CD4-positive, alpha-beta T cell treated with Interleukin-21 for 1 hour (primary cell): ENCODE results near the gene ZC3H12C.

Experiments used
- DNase-seq: peaks from one replicate; pipeline ENCODE4 v3.0.0-alpha.2; 2020

ZC3H12C gene

DNA sequence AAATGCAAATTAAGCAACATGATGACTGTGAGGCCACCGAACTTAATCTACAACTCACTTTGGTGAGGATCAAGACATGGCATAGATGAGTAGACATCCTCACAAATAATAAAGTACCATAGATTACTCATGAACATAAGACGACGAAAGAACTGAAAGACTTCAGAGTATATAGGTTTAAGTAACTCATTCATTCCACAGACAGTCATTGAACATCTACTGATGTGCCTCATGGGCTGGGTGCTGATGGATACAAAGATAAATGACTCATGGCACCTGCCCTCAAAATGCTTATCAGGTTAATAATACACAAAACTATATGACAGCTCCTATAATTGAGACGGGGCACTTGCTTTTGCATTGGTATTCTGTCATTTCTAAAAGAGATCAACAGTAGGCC is 63.3 kb downstream of the ZC3H12C start:
- no peak for DNase-seq

DNA sequence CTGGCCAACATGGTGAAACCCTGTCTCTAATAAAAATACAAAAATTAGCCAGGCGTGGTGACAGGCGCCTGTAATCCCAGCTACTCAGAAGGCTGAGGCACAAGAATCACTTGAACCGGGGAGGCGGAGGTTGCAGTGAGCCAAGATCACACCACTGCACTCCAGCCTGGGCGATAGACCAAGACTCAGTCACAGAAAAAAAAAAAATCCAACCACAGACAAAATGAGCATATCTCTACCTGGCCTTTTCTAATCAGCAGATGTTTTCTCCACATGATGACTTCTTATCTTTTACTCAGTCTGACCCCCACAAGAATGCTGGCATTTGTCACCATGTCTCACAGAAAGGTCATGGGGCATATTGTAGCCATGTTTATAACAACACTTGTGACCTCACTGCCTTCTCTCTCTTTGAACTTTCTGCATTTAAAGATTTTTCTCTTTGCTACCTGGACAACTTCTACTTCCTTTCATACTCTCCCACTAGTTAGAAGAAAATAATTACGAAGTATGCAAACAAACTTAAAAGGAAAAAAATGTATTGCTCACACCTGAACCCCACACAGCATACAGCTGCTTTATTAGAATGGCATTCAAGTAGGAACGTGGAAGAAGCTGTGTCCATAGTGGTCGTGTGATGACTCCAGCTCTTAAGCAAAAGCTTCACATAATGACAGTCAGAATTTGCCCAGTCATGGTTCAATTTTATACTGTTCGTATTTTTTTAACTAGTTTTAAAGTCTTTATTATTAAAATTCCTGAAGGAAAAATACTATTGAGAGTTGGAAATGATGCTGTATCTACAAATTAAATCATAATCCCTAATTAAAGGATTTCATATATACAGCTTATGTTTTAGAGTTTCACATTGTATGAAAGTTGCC is 65.4 kb downstream of the ZC3H12C start:
- DNase-seq = no peak

- DNase-seq = no peak
Observed at GRCh38 chr11:110159476-110159875, 66.3 kb downstream of the ZC3H12C start.

GRCh38 chr11:110160016-110160415 is 66.8 kb downstream of the ZC3H12C start:
- DNase-seq = no peak

DNA sequence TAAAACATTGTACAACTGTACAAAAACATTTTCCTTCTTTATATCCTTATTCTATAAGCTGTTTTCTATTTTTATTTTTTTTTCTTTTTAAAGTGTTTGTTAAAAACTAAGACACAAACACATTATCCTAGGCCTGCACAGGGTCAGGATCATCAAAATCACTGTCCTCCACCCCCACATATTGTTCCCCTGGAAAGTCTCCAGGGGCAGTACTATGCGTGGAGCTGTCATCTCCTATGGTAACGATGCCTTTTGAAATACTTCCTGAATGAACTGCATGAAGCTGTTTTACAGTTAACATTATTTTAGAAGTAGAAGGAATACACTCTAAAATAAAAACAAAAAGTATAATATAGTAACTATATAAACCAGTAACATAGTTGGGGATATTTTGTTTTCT is 67.2 kb downstream of the ZC3H12C start:
- DNase-seq = no peak

GRCh38 chr11:110161061-110161460 is 67.9 kb downstream of the ZC3H12C start:
- DNase-seq = no peak

DNA sequence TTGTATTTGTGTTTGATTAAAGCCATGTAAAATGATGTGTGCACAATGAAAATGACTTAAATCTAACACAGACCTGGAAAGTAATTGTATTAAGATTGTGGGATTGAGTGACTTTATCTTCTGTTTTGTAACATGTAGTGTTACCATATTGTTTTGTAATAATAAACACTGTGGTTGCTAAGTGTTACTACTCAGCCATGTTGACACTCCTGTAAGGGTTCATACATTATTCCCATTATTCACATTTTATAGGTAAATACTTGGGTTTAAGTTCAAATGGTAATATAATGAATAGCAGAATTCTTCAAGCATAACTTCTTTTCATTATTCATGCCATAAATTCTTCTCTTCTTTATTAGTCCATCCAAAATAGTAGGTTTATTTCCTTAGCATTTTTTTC is 69.0 kb downstream of the ZC3H12C start:
- no peak for DNase-seq

- no peak for DNase-seq
Observed at GRCh38 chr11:110165039-110165925, 72.1 kb downstream of the ZC3H12C start.

- DNase-seq = no peak
Observed at GRCh38 chr11:110168033-110168803, 75.0 kb downstream of the ZC3H12C start.

- no peak for DNase-seq
Observed at GRCh38 chr11:110169738-110170137, 76.5 kb downstream of the ZC3H12C start.

GRCh38 chr11:110172468-110173065 is 79.4 kb downstream of the ZC3H12C start:
- no peak for DNase-seq

- DNase-seq = peak; percentile 56
Observed at GRCh38 chr11:110173811-110174644, 80.8 kb downstream of the ZC3H12C start.

- no peak for DNase-seq
Observed at GRCh38 chr11:110174645-110175310, 81.6 kb downstream of the ZC3H12C start.

GRCh38 chr11:110176366-110177085 is 83.3 kb downstream of the ZC3H12C start:
- no peak for DNase-seq

DNA sequence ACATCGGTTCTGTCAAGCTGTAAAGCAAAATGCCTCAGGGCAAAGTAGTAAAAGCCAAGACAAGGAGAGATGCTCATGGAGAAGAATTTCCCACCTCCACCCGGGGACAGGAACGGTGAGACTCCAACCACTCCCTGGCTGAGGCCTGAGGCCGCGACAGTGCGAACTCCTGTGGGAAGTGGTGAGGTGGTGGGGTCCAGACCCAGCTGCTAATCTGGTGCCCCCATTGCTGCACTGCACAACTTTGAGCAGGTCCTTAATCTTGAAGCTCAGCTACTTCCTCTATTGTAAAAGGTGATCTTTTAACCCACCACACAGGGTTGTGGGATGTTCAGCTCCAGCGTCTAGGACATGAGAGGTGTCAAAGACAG is 83.9 kb downstream of the ZC3H12C start:
- no peak for DNase-seq

DNA sequence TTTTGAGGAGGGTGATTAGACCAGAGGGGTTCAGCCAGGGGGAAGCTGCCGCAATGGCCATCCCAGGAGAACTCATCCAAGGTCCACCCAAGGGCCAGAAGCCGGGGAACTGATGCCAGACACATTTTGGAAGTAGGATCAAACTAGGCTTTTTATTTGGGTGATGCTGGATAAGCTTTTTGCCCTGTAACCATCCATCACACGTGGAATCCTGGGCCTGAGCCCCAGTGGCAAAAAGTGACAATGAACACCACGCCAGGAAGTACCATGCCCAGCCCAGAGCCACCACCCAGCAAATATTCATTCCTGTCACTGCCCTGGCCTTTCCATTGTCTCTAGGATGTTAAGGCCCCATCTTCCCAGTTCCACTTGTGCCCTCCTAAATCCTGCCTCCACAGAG is 85.9 kb downstream of the ZC3H12C start:
- no peak for DNase-seq

DNA sequence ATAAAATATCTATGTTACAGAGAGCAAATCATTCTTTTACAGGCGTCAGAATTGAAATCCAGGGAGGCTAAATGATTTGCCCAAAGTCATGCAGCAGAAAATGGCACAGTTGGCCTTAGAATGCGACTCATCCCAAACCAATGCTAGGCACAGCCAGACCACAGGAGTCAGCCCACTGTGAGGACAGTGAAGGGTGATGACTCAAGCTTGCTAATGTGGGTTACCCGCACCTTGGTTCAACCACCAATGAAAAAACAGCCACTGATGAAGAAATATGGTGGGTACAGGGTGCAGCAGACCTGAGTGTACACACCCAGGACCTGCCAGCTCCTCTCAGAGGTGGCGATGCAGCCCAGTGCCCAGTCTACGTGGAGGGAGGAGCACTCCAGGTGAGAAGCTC is 89.7 kb downstream of the ZC3H12C start:
- no peak for DNase-seq

DNA sequence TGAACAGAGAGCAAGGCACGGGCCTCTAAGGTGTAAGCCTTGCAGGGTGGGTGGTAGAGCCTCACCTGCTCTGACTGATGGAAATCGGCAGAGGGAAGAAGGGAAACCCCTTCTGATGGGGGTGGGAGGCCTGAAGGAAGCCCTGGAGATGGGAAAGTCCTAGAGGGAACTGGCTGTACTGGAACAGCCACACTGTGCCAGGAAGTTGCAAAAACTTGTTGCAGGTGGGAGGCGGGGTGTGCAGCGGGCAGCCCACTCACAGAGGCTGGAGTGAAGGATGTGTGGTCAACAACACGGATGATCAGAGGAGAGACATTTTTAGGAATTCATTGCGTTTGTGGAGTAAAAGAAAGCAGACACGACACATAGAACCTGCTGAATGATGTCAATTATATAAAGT is 91.3 kb downstream of the ZC3H12C start:
- no peak for DNase-seq

DNA sequence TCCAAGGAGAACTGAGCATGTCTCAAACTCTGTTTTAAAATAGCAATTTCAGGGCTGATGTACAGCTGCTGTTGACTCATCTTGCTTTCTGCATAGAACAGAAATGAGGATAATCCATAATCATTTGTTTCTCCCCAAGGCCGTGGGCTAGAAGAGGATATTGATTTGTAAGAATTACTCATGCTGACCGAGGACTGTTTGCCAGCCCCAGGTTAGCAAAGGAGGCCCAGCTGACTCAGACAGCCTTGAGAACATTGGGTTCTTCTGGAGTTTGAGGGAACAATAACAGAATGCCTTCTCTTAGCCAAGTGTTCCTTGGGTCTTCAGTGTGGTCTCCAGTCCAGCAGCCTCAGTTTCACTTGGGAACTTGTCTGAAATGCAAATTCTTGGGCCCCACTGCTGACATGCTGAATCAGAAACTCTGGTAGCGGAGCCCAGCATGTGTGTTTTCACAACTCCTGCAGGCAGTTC is 92.0 kb downstream of the ZC3H12C start:
- no peak for DNase-seq

GRCh38 chr11:110185599-110185998 is 92.4 kb downstream of the ZC3H12C start:
- no peak for DNase-seq
